ENCODE results near the gene EPAS1. TPM values are rescaled to one million over a fixed set of nuclear protein-coding genes. Genes with fewer than 3 reads are reported as not detected.

Gene EPAS1
- total and polyA plus RNA-seq, 7 donors: 39.2 to 123 (median 80.4) TPM

DNA sequence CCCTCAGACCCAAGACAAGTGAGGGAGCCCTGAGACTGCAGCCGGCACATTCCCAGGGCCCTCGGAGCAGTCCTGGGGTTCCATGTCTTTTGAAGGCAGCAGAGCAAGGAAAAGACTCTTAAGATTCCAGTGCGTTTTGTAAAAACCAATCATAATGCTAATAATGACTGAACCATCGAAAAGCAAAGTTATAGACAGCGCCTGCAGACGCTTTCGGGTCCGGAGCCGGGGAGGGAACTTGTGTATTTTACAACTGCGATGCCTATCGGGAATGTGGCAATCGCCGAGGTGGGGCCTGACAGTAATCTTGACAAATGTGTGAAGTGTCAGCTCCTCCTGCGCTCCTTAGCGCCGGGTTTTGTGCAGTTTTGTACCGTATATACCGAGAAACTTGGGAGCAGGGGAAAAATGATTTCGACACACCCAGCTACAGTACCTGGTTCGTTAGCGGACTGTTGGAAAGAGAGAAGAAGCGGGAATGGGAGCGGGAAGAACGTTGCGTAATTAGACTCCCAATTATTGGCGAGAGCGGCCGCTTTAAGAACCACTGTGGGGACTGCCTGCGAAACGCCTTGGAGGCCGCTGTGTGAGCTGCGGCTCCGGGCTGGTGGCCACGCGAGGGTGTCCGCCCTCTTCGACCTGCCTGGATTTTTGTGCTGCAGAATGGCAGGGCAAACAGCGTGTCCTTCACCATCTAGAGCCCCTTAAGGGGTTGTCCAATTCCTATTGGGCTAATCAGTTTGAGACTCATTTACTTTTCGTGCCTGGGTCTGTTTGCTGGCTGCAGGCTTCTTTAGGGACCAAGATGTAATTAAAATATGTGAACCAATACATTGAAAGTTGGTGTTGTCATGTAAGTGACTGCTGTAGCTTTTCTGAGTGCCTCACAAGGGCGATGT is 2.4 kb downstream of the EPAS1 start:
- Histone ChIP-seq H3K4me1 (no peaks in the 10 kb centered on the region), H3K27me3 (ENCODE audit: insufficient read depth in 3 of 3, low read length in 2 of 3) (no peaks in the 10 kb centered on the region), H3K36me3 (ENCODE audit: insufficient read depth in 1 of 2, low read depth in 1 of 2) (no peaks in the 10 kb centered on the region), H3K27ac (peak overlapping the region; percentile 90), H3K4me3 (peak overlapping the region; percentile 83), H3K9me3 (no peaks in the 10 kb centered on the region)
- WGBS, 3 donors: 6 to 9% (median 9%) methylated on average over 39 to 40 of the region's 40 CpGs
- intact Hi-C loops (cut with DNase I): loop anchor here (5.0 to 10.0 kb wide), 4 partner anchors 38 to 235 kb away; no protein-coding TSS in a partner anchor
- ATAC-seq (peak in 3 of 4 donors; percentile 11 to 48 (median 40)), DNase-seq (peak; percentile 79 to 81)
- TF ChIP-seq CTCF (IDR thresholded peaks at IDR 0.05): no peak

- WGBS, 3 donors: 77 to 78% (median 77%) methylated on average over 6 of the region's 6 CpGs
- Histone ChIP-seq H3K27ac (peak overlapping the region; percentile 90), H3K36me3 (ENCODE audit: insufficient read depth in 1 of 2, low read depth in 1 of 2) (no peaks in the 10 kb centered on the region), H3K27me3 (ENCODE audit: insufficient read depth in 3 of 3, low read length in 2 of 3) (no peaks in the 10 kb centered on the region), H3K9me3 (no peaks in the 10 kb centered on the region), H3K4me3 (peak overlapping the region; percentile 83), H3K4me1 (peaks cover 4% of the 10 kb centered on the region)
- DNase-seq (no peak), ATAC-seq (no peak)
- TF ChIP-seq CTCF (IDR thresholded peaks at IDR 0.05): no peak
- intact Hi-C loops (cut with DNase I): no loop called here
Observed at GRCh38 chr2:46300406-46300832, 3.2 kb downstream of the EPAS1 start.

GRCh38 chr2:46302005-46302695 is 4.9 kb downstream of the EPAS1 start:
- 45 to 84% (median 74%) methylated on average over 4 of the region's 4 CpGs for WGBS, 3 donors
- no peak for TF ChIP-seq CTCF (IDR thresholded peaks at IDR 0.05)
- Histone ChIP-seq H3K4me3 (peak overlapping the region; percentile 83), H3K27me3 (ENCODE audit: insufficient read depth in 3 of 3, low read length in 2 of 3) (no peaks in the 10 kb centered on the region), H3K27ac (no peak overlapping the region), H3K9me3 (no peaks in the 10 kb centered on the region), H3K36me3 (ENCODE audit: insufficient read depth in 1 of 2, low read depth in 1 of 2) (no peaks in the 10 kb centered on the region), H3K4me1 (peaks cover 21% of the 10 kb centered on the region)
- DNase-seq (no peak), ATAC-seq (no peak)
- intact Hi-C loops (cut with DNase I): no loop called here

- H3K27ac ChIP-seq: no peak overlapping the region
- no peak overlapping the region for H3K4me3 ChIP-seq
- TF ChIP-seq CTCF (IDR thresholded peaks at IDR 0.05): no peak
- H3K9me3 ChIP-seq: no peaks in the 10 kb centered on the region
- WGBS, 3 donors: 74 to 80% (median 77%) methylated on average over 3 of the region's 3 CpGs
- no peaks in the 10 kb centered on the region for H3K36me3 ChIP-seq (ENCODE audit: insufficient read depth in 1 of 2, low read depth in 1 of 2)
- no peaks in the 10 kb centered on the region for H3K27me3 ChIP-seq (ENCODE audit: insufficient read depth in 3 of 3, low read length in 2 of 3)
- intact Hi-C loops (cut with DNase I): no loop called here
- ATAC-seq (no peak), DNase-seq (no peak)
- peaks cover 31% of the 10 kb centered on the region for H3K4me1 ChIP-seq
Observed at GRCh38 chr2:46303233-46303632, 6.0 kb downstream of the EPAS1 start.

All from psoas muscle (tissue), 8 donors.